Thoracic aorta (tissue), 2 donors: ENCODE results near the gene ORC3. TPM values are rescaled to one million over a fixed set of nuclear protein-coding genes. Genes with fewer than 3 reads are reported as not detected.
A peak's percentile ranks its signal among the peaks of the same experiment; 100 is the strongest.

Experiments
- ATAC-seq: fragments of 150-250 bp; one replicate; pipeline ENCODE4 v1.8.0; 2017; ENCODE audit warnings: low read depth; ENCODE audit not compliant: insufficient number of reproducible peaks, low FRiP score
- DNase-seq: peaks from one replicate; pipeline ENCODE4 v3.0.0-alpha.2; 2020; ENCODE audit warnings: low spot score
- H3K27ac ChIP-seq, 2 donors: fragments of 200-600 bp; sonication (generic); 1 replicate in 1 of 2; 2 replicates in 1 of 2; pipeline ENCODE4 v1.5.1; 2016; ENCODE audit warnings: mild to moderate bottlenecking in 2 of 2, moderate library complexity in 2 of 2
- H3K27me3 ChIP-seq: fragments of 200-600 bp; sonication (generic); replicated peaks from 2 replicates; pipeline ENCODE4 v1.6.0; 2016; ENCODE audit warnings: mild to moderate bottlenecking; ENCODE audit not compliant: insufficient read depth
- H3K36me3 ChIP-seq: fragments of 200-600 bp; sonication (generic); one replicate; pipeline ENCODE4 v1.5.1; 2016
- H3K4me1 ChIP-seq, 2 donors: fragments of 200-600 bp; sonication (generic); 1 replicate in 1 of 2; 2 replicates in 1 of 2; pipeline versions ENCODE4 v1.5.1 to v1.6.0; 2016; ENCODE audit warnings: low read depth in 2 of 2, mild to moderate bottlenecking in 1 of 2; ENCODE audit not compliant: control insufficient read depth in 1 of 2
- H3K4me3 ChIP-seq: fragments of 200-600 bp; sonication (generic); 2 replicates; pipeline ENCODE4 v1.5.1; 2016; ENCODE audit warnings: mild to moderate bottlenecking
- H3K9me3 ChIP-seq: fragments of 200-600 bp; sonication (generic); 2 replicates; pipeline ENCODE4 v1.5.1; 2016
- total RNA-seq, 2 donors: library from RNA; depleted of rRNA; stranded (reverse); fragments of >200 nt; gene quantifications; one replicate each; pipeline versions ENCODE4 v1.1.0 to v1.2.3, GENCODE V29; 2016
- TF ChIP-seq, protein P1 (sequence below): fragments of 200-600 bp; sonication (generic); IDR thresholded peaks from one replicate; pipeline ENCODE4 v1.5.1; 2019; ENCODE audit warnings: antibody characterized with exemption

ORC3 gene
- total RNA-seq, 2 donors from 2014 or later: 7.3 to 13.8 TPM

DNA sequence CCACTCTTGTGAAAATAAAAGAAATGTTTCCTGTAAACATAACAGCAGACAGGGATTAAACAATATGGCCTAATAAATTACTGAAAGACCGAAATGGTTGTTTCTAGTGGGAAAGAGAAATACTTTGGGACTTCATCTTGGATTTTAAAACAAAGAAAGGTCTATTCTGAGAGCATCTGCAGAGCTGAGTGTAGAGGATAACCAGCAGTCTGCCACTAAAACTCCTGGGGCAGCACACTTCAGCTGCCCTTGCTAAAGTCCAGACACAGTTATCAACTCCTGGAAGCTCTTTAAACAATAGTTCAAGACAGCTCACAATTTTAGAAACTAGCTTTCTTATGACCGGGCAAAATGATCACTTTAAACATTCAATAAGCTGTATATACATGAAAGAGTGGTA is 73.5 kb downstream of the ORC3 start:
- TF ChIP-seq, protein P1, sequence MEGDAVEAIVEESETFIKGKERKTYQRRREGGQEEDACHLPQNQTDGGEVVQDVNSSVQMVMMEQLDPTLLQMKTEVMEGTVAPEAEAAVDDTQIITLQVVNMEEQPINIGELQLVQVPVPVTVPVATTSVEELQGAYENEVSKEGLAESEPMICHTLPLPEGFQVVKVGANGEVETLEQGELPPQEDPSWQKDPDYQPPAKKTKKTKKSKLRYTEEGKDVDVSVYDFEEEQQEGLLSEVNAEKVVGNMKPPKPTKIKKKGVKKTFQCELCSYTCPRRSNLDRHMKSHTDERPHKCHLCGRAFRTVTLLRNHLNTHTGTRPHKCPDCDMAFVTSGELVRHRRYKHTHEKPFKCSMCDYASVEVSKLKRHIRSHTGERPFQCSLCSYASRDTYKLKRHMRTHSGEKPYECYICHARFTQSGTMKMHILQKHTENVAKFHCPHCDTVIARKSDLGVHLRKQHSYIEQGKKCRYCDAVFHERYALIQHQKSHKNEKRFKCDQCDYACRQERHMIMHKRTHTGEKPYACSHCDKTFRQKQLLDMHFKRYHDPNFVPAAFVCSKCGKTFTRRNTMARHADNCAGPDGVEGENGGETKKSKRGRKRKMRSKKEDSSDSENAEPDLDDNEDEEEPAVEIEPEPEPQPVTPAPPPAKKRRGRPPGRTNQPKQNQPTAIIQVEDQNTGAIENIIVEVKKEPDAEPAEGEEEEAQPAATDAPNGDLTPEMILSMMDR: no peak
- Histone ChIP-seq H3K4me3 (no peak overlapping the region), H3K27ac (no peak overlapping the region), H3K27me3 (no peaks in the 10 kb centered on the region), H3K36me3 (no peaks in the 10 kb centered on the region), H3K9me3 (no peaks in the 10 kb centered on the region), H3K4me1 (peaks cover 19 to 34% of the 10 kb centered on the region in 2 donors)
- DNase-seq (no peak), ATAC-seq (no peak)

DNA sequence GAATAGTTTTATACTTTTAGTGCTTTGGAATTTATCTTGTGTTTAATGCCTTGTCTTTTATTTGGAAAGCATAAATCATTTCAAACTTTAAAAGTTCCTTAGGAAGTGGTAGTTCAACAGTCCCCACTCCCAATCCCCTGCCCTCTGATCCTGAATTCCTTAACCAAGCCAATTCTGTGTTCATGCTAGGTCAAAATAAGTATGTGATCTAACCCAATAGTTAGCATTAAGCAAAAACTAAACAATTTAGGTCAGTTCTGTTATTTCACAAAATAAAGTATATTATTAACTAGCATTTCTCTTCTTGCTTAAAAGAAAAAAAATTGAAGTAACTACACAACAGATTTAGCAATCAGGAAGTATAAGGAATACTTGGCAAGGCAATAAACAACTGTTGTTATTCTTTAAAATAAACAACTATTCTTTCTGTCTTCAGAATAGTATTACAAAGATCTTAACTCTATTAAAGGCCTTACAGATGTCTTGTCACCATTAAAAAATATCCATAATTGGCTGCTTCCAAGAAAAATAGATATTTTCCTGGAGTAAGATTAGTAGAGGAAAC is 75.1 kb downstream of the ORC3 start:
- ATAC-seq (no peak), DNase-seq (no peak)
- Histone ChIP-seq H3K27me3 (no peaks in the 10 kb centered on the region), H3K36me3 (no peaks in the 10 kb centered on the region), H3K4me1 (peaks cover 10 to 27% of the 10 kb centered on the region in 2 donors), H3K27ac (peak overlapping the region in 1 of 2 donors; percentile 43), H3K9me3 (no peaks in the 10 kb centered on the region), H3K4me3 (no peak overlapping the region)
- TF ChIP-seq, protein P1: no peak

DNA sequence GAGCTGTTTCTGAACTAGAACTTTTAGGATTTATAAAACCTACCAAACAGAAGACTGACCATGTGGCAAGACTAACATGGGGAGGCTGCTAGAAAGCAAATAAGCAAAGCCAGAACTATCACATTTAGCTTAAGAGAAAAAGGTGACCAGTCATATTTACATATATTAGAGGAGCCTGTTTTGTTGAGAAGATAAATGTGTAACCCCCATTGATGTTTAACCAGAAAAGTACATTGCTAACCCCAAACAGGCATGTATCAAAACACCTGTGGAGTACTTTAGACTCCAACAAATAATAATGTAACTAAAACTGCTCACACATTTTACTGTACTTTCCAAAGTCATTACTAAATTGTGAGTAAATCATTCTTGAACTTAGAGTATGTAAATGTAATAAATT is 77.1 kb downstream of the ORC3 start:
- no peak overlapping the region for H3K27ac ChIP-seq
- TF ChIP-seq, protein P1: no peak
- H3K9me3 ChIP-seq: no peaks in the 10 kb centered on the region
- ATAC-seq (no peak), DNase-seq (no peak)
- H3K36me3 ChIP-seq: peaks cover 9% of the 10 kb centered on the region
- H3K27me3 ChIP-seq: no peaks in the 10 kb centered on the region
- no peak overlapping the region for H3K4me3 ChIP-seq
- H3K4me1 ChIP-seq: peaks cover 3 to 18% of the 10 kb centered on the region in 2 donors

DNA sequence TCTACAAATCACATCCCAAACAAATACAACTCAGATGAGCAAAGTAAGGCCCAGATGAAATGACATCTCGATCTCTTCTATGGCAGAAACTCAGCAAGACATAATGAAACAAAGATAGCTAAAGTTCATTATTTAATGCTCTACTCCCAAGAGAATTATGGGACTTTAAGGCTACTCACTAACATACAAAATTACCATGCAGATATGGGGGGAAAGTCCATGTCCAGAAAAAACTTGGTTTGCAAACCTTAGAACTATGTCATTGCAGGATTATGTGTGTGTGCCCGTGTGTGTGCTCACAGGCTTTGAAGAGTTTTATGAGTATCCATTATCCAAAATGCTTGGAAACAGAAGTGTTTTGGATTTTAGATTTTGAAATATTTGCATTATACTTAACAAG is 78.1 kb downstream of the ORC3 start:
- ATAC-seq (no peak), DNase-seq (no peak)
- TF ChIP-seq, protein P1: no peak
- Histone ChIP-seq H3K4me3 (no peak overlapping the region), H3K27ac (no peak overlapping the region), H3K4me1 (peaks cover 3 to 18% of the 10 kb centered on the region in 2 donors), H3K36me3 (peaks cover 15% of the 10 kb centered on the region), H3K9me3 (no peaks in the 10 kb centered on the region), H3K27me3 (no peaks in the 10 kb centered on the region)

DNA sequence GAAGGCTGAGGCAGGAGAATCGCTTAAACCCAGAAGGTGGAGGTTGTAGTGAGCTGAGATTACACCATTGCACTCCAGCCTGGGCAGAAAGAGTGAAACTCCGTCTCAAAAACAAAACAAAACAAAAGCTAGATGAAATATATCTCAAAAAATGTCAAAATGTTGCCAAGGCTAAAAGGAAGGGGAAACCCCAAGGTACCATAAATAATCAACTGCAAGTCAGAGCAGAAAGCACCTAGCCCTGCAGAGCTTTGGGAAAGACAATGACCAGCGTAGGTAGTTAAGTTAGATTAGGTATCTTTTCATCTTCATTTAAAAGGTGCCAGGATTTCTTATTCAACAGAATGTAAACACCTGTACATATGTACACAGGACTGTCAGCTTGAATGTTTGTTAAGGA is 79.1 kb downstream of the ORC3 start:
- no peak for ATAC-seq
- Histone ChIP-seq H3K27me3 (no peaks in the 10 kb centered on the region), H3K9me3 (no peaks in the 10 kb centered on the region), H3K27ac (no peak overlapping the region), H3K4me1 (peaks cover 3 to 18% of the 10 kb centered on the region in 2 donors), H3K36me3 (peaks cover 15% of the 10 kb centered on the region), H3K4me3 (no peak overlapping the region)
- no peak for DNase-seq
- TF ChIP-seq, protein P1: no peak
